HPDE6-E6E7 (cell line): Measurements from ENCODE around the gene MTCL3.
"Not testable (repeated sequence)": the region's sequence is repeated elsewhere in the genome, so short reads cannot be mapped to it uniquely, and the experiment has no call there.

ENCODE experiments used
- DNase-seq: peaks from one replicate; pipeline ENCODE4 v3.0.0; 2011; ENCODE audit warnings: missing footprints; ENCODE audit errors: extremely low spot score

MTCL3 gene

DNA sequence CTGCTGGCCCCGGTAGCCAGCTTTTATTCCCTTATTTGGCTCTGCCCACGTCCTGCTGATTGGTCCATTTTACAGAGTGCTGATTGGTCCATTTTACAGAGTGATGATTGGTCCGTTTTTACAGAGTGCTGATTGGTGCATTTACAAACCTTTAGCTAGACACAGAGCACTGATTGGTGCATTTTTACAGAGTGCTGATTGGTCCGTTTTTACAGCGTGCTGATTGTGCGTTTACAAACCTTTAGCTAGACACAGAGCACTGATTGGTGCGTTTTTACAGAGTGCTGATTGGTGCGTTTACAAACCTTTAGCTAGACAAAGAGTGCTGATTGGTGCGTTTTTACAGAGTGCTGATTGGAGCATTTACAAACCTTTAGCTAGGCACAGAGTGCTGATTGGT lies 90.6 kb downstream of the MTCL3 start:
- not testable (repeated sequence) for DNase-seq

DNA sequence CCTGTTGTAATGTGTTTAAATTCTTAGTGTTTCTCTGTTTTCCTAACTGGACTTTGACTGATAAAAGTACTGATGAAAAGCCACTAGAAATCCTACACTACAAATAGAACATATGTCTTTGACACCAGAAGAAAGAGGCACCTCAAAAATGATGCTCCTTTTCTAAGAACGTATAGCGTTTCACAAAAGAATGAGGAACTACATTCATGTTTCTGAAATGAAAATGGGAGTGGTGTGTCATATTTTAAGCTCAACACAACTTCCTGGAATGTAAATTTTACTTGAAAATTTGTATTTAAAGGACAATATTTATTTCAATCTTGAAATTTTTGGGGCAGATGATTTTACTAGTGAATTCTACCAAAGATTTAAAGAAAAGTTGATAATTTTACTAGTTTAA lies 95.2 kb downstream of the MTCL3 start:
- no peak for DNase-seq
